IPS-20b (cell line): Measurements from ENCODE around the gene WNT4.

Experiments used
- H3K27ac ChIP-seq: one replicate; pipeline ENCODE4 v1.5.1; 2013; ENCODE audit warnings: low read length
- H3K27me3 ChIP-seq: 2 replicates; pipeline ENCODE4 v1.6.1; 2013; ENCODE audit warnings: mild to moderate bottlenecking, low read length, inconsistent platforms; ENCODE audit not compliant: insufficient read depth
- H3K36me3 ChIP-seq: 2 replicates; pipeline ENCODE4 v1.6.1; 2013; ENCODE audit warnings: low read depth, mild to moderate bottlenecking, inconsistent platforms, low read length, moderate library complexity; ENCODE audit not compliant: insufficient read depth
- H3K4me1 ChIP-seq: 2 replicates; pipeline ENCODE4 v1.6.1; 2013; ENCODE audit warnings: mild to moderate bottlenecking, control low read depth, inconsistent platforms, low read length, moderate library complexity; ENCODE audit not compliant: insufficient read depth
- H3K4me3 ChIP-seq: 2 replicates; pipeline ENCODE4 v1.5.1; 2013; ENCODE audit warnings: mild to moderate bottlenecking, low read length, inconsistent platforms
- H3K9ac ChIP-seq: 2 replicates; pipeline ENCODE4 v1.6.1; 2013; ENCODE audit warnings: low read depth, mild to moderate bottlenecking, inconsistent platforms, low read length, moderate library complexity
- H3K9me3 ChIP-seq: 2 replicates; pipeline ENCODE4 v1.6.1; 2013; ENCODE audit warnings: mild to moderate bottlenecking, low read depth, low read length, inconsistent platforms; ENCODE audit not compliant: insufficient read depth

The WNT4 gene

DNA sequence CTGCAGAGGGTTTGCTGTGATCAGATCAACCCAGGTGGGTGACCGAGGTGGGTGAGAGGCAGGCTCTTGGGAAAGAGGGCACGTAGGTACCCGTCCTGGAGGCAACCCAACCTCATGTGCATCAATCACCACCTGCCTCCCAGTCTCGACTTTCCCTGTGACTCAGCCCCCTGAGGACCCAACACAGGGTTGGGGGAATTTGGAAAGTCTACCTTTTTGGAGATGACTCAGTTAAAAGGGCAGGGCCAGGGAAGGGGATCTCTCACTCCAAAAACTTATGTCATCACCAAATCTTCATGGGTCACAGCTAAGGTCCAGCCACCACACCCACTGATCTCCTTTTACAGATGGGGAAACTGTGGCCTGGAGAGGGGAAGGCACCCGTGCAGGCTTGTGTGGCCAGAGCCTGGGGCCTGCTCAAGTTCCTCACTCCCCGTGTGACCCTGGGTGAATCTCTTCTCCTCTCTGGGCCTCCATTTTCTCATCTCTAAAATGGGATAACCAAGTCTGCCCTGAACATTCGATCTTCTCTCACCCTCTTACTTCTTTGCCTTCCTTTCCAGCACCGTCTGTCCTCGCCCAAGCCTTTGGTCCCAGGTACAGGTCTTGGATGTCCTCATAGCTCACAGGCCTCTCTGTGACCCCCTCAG is 34.6 kb upstream of the WNT4 start:
- Histone ChIP-seq H3K36me3 (no peaks in the 10 kb centered on the region), H3K27me3 (no peaks in the 10 kb centered on the region), H3K4me1 (no peaks in the 10 kb centered on the region), H3K4me3 (no peak overlapping the region), H3K9me3 (no peaks in the 10 kb centered on the region), H3K27ac (no peak overlapping the region), H3K9ac (no peak overlapping the region)

DNA sequence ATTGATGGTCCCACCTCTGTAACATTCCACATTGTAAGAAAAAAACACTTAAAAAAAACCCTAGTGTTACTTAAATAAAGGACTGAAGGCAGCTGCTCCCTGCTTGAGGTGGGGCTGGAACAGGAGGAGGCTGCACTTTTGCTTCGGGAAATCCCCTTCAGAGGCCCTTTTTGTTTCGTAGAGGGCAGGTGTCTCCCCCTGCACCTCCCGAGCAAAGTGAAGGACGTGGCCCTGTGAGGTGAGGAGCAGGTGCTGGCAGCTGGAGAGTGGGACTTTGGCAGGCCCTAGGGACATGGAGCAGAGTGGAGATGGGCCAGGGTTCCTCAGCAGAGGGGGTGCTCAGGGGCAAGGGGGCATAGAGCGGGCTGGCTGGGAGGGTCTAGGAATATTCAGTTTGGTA is 33.4 kb upstream of the WNT4 start:
- no peaks in the 10 kb centered on the region for H3K36me3 ChIP-seq
- H3K27ac ChIP-seq: no peak overlapping the region
- no peak overlapping the region for H3K9ac ChIP-seq
- H3K4me1 ChIP-seq: no peaks in the 10 kb centered on the region
- H3K27me3 ChIP-seq: no peaks in the 10 kb centered on the region
- H3K4me3 ChIP-seq: no peak overlapping the region
- H3K9me3 ChIP-seq: no peaks in the 10 kb centered on the region

DNA sequence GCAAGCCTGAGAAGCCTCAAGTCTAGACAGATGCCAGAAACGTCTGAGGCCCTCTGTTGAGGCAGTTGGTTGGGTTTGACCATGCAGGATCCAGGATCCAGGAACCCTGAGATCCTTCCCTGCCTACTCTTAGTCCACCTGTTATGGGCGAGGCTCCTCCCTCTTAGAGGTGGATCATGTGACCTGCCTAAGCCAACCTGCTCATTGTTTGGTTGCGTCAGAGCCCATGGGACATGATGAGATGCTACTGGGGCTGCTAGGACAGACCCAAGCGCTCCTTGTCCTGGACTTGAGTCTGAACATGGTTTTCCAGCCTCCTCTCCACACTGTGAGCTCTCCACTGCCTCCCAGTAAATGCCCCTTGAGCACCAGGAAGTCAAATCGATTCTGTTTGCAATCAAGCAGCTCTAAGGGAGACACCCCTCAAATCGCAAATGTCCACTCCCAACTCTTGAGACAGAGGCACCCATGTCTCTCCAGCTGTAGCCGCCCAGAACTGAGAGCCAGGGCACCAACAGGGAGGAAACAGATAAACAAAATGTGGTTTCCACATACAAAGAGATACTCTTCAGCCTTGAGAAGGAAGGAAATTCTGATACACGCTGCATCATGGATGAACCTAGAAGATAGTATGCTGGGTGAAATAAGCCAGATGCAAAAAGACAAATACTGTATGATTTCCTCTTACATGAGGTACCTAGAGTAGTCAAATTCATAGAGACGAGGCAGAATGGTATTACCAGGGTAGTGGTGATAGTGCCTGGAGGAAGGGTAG is 31.7 kb upstream of the WNT4 start:
- no peak overlapping the region for H3K27ac ChIP-seq
- no peaks in the 10 kb centered on the region for H3K27me3 ChIP-seq
- no peaks in the 10 kb centered on the region for H3K36me3 ChIP-seq
- H3K4me3 ChIP-seq: no peak overlapping the region
- H3K9ac ChIP-seq: no peak overlapping the region
- H3K9me3 ChIP-seq: no peaks in the 10 kb centered on the region
- H3K4me1 ChIP-seq: no peaks in the 10 kb centered on the region

- Histone ChIP-seq H3K9ac (no peak overlapping the region), H3K36me3 (no peaks in the 10 kb centered on the region), H3K9me3 (no peaks in the 10 kb centered on the region), H3K27me3 (no peaks in the 10 kb centered on the region), H3K4me1 (no peaks in the 10 kb centered on the region), H3K4me3 (no peak overlapping the region), H3K27ac (no peak overlapping the region)
These were observed 29.2 kb upstream of the WNT4 start for GRCh38 chr1:22171951-22172715.

DNA sequence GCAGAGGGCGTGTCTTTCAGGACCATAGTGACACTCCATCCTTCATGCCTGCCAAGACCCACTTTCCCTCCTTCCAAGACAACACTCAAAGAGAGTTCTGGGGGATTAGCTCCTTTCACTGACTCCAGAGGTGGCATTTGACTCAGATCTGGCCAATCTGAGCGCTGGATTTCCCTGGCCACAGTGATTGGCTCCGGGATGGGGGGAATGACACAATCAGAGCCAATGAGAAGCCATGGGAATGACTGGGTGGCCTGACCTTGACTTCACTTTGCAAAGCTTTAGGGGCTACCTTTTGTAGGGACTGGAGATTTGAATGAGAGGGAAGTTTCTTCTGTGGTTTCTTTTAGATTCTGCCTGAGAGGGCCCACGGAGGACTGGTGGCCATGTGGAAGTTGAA is 26.9 kb upstream of the WNT4 start:
- Histone ChIP-seq H3K9ac (no peak overlapping the region), H3K4me3 (no peak overlapping the region), H3K27me3 (no peaks in the 10 kb centered on the region), H3K9me3 (no peaks in the 10 kb centered on the region), H3K36me3 (no peaks in the 10 kb centered on the region), H3K27ac (no peak overlapping the region), H3K4me1 (no peaks in the 10 kb centered on the region)

DNA sequence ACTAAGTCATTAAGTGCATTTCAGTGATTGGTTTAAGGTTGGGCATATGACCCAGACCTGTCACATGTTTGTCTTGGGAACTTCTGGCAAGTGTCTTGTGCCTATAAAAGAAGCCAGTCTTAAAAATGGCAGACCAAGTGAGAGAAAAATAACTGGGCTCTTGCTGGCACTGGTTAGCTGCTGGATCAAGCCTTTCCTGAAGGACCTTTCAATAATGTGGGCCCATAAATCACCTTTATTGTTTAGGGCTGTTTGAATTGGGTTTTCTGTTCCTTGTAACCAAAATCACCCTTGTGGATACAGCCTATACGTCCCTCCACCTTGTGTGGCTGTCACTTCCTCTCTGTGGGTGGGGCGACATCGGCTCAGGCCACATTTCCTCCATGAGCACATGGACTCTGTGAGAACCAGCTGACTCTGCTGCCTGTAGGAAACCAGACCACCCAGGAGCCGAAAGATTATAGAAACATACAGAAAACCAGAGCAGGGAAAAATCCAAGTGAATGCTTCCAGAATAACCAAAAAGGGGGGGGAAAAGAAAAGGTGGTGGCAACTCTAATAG is 25.6 kb upstream of the WNT4 start:
- no peaks in the 10 kb centered on the region for H3K27me3 ChIP-seq
- no peak overlapping the region for H3K9ac ChIP-seq
- H3K4me1 ChIP-seq: no peaks in the 10 kb centered on the region
- H3K27ac ChIP-seq: no peak overlapping the region
- no peaks in the 10 kb centered on the region for H3K36me3 ChIP-seq
- no peaks in the 10 kb centered on the region for H3K9me3 ChIP-seq
- no peak overlapping the region for H3K4me3 ChIP-seq

GRCh38 chr1:22166439-22166838 is 23.5 kb upstream of the WNT4 start:
- H3K9ac ChIP-seq: no peak overlapping the region
- H3K4me1 ChIP-seq: no peaks in the 10 kb centered on the region
- no peaks in the 10 kb centered on the region for H3K36me3 ChIP-seq
- H3K27ac ChIP-seq: no peak overlapping the region
- H3K27me3 ChIP-seq: peaks cover 4% of the 10 kb centered on the region; the same call in 1 of the 2 replicates
- H3K4me3 ChIP-seq: no peak overlapping the region
- no peaks in the 10 kb centered on the region for H3K9me3 ChIP-seq

DNA sequence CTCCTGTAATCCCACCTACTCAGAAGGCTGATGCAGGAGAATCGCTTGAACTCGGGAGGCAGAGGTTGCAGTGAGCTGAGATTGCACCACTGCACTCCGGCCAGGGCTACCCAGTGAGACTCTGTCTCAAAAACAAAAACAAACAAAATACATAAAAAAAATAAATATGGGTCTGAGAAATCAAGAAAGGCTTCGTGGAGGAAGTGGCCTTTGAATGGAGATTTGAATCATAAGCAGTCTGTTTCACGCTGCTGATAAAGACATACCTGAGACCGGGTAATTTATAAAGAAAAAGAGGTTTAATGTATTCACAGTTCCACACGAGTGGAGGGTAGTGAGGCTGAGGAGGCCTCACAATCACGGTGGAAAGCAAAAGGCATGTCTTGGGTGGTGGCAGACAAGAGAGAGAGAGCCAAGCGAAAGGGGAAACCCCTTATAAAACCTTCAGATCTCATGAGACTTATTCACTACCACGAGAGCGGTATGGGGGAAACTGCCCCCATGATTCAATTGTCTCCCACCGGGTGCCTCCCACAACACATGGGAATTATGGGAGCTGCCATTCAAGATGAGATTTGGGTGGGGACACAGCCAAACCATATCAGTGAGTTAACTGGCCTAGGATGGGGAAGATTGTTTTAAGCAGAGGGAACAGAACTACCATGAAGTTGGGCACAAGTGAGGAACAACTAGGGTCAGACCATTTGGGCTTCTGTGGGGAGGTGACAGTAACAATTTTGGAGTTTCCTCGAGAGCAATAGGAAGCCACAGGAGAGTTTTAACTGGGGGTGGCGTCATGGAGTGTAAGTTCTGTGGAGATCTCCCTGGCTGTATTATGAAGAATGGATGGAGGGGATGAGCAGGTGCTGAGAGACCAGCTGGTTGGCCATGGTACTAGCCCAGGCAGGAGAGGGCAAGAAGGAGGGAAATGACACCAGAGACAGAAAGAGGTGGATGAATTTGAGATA is 22.2 kb upstream of the WNT4 start:
- no peak overlapping the region for H3K4me3 ChIP-seq
- no peaks in the 10 kb centered on the region for H3K36me3 ChIP-seq
- H3K27me3 ChIP-seq: peaks cover 4% of the 10 kb centered on the region; the same call in 1 of the 2 replicates
- no peak overlapping the region for H3K27ac ChIP-seq
- H3K4me1 ChIP-seq: no peaks in the 10 kb centered on the region
- no peaks in the 10 kb centered on the region for H3K9me3 ChIP-seq
- no peak overlapping the region for H3K9ac ChIP-seq

- Histone ChIP-seq H3K4me1 (no peaks in the 10 kb centered on the region), H3K9ac (no peak overlapping the region), H3K9me3 (no peaks in the 10 kb centered on the region), H3K36me3 (no peaks in the 10 kb centered on the region), H3K27ac (no peak overlapping the region), H3K4me3 (no peak overlapping the region), H3K27me3 (peaks cover 4% of the 10 kb centered on the region; the same call in 1 of the 2 replicates)
These were observed 20.7 kb upstream of the WNT4 start for GRCh38 chr1:22163564-22163963.

GRCh38 chr1:22163137-22163536 is 20.2 kb upstream of the WNT4 start:
- Histone ChIP-seq H3K36me3 (no peaks in the 10 kb centered on the region), H3K27me3 (peaks cover 4% of the 10 kb centered on the region; the same call in 1 of the 2 replicates), H3K4me1 (no peaks in the 10 kb centered on the region), H3K27ac (no peak overlapping the region), H3K9me3 (no peaks in the 10 kb centered on the region), H3K9ac (no peak overlapping the region), H3K4me3 (no peak overlapping the region)

GRCh38 chr1:22159891-22160290 is 17.0 kb upstream of the WNT4 start:
- H3K9me3 ChIP-seq: no peaks in the 10 kb centered on the region
- no peak overlapping the region for H3K4me3 ChIP-seq
- H3K4me1 ChIP-seq: no peaks in the 10 kb centered on the region
- no peaks in the 10 kb centered on the region for H3K36me3 ChIP-seq
- H3K9ac ChIP-seq: no peak overlapping the region
- H3K27ac ChIP-seq: no peak overlapping the region
- H3K27me3 ChIP-seq: peaks cover 4% of the 10 kb centered on the region; the same call in 1 of the 2 replicates
